K562 (cell line): ENCODE results near the gene TCAP. TPM values are rescaled to one million over a fixed set of nuclear protein-coding genes. Genes with fewer than 3 reads are reported as not detected.

ENCODE experiments used
- ELF1 ChIP-seq: fragments of 200-800 bp; sonication (Bioruptor generic); IDR thresholded peaks from 2 replicates; pipeline ENCODE4 v1.6.1; 2016; ENCODE audit warnings: missing genetic modification characterization, missing compliant biosample characterization
- KAT7 ChIP-seq: sonication (generic); formaldehyde crosslinking; IDR thresholded peaks from 2 replicates; pipeline ENCODE4 v1.8.0; 2022; ENCODE audit warnings: missing genetic modification reagents, mild to moderate bottlenecking, borderline replicate concordance
- LCOR ChIP-seq: sonication (generic); formaldehyde crosslinking; IDR thresholded peaks from 2 replicates; pipeline ENCODE4 v1.8.0; 2022; ENCODE audit warnings: mild to moderate bottlenecking, missing genetic modification reagents
- MAZ ChIP-seq, 2 experiments: fragments of 450-650 bp in 1 of 2; sonication (generic) in 1 of 2; formaldehyde crosslinking; IDR thresholded peaks in 1 of 2; conservative IDR thresholded peaks in 1 of 2; 2 replicates each; pipeline versions ENCODE4 v1.4.0 to v1.5.0; 2020; ENCODE audit warnings: mild to moderate bottlenecking in 1 of 2, missing genetic modification reagents in 1 of 2
- MBD2 ChIP-seq: sonication (generic); IDR thresholded peaks from 2 replicates; pipeline ENCODE4 v1.6.1; 2016; ENCODE audit warnings: low read depth, borderline replicate concordance
- NCOA1 ChIP-seq: fragments of 450-650 bp; IDR thresholded peaks from 2 replicates; pipeline ENCODE4 v1.6.1; 2016; ENCODE audit warnings: low read depth
- SMARCB1 ChIP-seq: IDR thresholded peaks from 2 replicates; pipeline ENCODE4 v1.6.1; 2011; ENCODE audit warnings: improper control_type of control experiment, low read depth; ENCODE audit not compliant: insufficient read length
- TGIF2 ChIP-seq: sonication (generic); formaldehyde crosslinking; IDR thresholded peaks from 2 replicates; pipeline ENCODE4 v1.8.1; 2022; ENCODE audit warnings: mild to moderate bottlenecking, missing genetic modification reagents, moderate library complexity
- WHSC1 ChIP-seq: IDR thresholded peaks from one replicate; pipeline ENCODE4 v1.6.1; 2012; ENCODE audit warnings: low read length, control low read depth, inconsistent platforms
- ZHX1 ChIP-seq: fragments of 150-350 bp; conservative IDR thresholded peaks from 2 replicates; pipeline ENCODE4 v1.6.1; 2014; ENCODE audit warnings: low read length
- ZNF316 ChIP-seq: fragments of 450-650 bp; IDR thresholded peaks from 2 replicates; pipeline ENCODE4 v1.6.1; 2016
- ZNF586 ChIP-seq: fragments of 450-650 bp; formaldehyde crosslinking; conservative IDR thresholded peaks from 2 replicates; pipeline ENCODE4 v1.4.0; 2020; ENCODE audit warnings: mild to moderate bottlenecking, moderate library complexity
- polyA plus RNA-seq, 8 experiments: library from polyadenylated mRNA; depleted of rRNA in 4 of 8; stranded (reverse) in 5 of 8; unstranded in 3 of 8; fragments of >200 nt; fragmentation: Nextera tagmentation in 2 of 8; fragmentation: Illumina TruSeq in 1 of 8; extraction: Ambion mirVana in 2 of 8; extraction: Trizol in 1 of 8; gene quantifications; 2 replicates each; pipeline versions ENCODE4 v1.2.1 to v1.2.3, GENCODE V29; 2011 to 2014; ENCODE audit warnings: inconsistent platforms in 1 of 8, missing spikeins in 1 of 8
- total RNA-seq, 7 experiments: library from RNA; depleted of rRNA in 6 of 7; stranded (reverse); fragments of >200 nt in 6 of 7; fragmentation: Illumina TruSeq in 2 of 7; extraction: Trizol in 2 of 7; gene quantifications; 2 replicates each; pipeline versions ENCODE4 v1.2.1 to v1.2.3, GENCODE V29; 2011 to 2021; ENCODE audit warnings: low replicate concordance in 1 of 7
- TF ChIP-seq, protein P1 (sequence below), 2 experiments: fragments of 450-650 bp in 1 of 2; sonication (generic) in 1 of 2; formaldehyde crosslinking in 1 of 2; IDR thresholded peaks; 2 replicates each; pipeline versions ENCODE4 v1.7.1 to v1.9.0; 2016 to 2022; ENCODE audit warnings: inconsistent platforms in 1 of 2, mild to moderate bottlenecking in 1 of 2, missing genetic modification reagents in 1 of 2
- TF ChIP-seq, protein P2 (sequence below): fragments of 450-650 bp; IDR thresholded peaks from 2 replicates; pipeline ENCODE4 v1.6.1; 2016

TCAP gene
- total and polyA plus RNA-seq, 9 of the 15 experiments (the other 6 are each of a cell fraction or from before 2014, with no cell fraction given): 0.33 to 1.4 (median 0.82) TPM; not detected in 2

DNA sequence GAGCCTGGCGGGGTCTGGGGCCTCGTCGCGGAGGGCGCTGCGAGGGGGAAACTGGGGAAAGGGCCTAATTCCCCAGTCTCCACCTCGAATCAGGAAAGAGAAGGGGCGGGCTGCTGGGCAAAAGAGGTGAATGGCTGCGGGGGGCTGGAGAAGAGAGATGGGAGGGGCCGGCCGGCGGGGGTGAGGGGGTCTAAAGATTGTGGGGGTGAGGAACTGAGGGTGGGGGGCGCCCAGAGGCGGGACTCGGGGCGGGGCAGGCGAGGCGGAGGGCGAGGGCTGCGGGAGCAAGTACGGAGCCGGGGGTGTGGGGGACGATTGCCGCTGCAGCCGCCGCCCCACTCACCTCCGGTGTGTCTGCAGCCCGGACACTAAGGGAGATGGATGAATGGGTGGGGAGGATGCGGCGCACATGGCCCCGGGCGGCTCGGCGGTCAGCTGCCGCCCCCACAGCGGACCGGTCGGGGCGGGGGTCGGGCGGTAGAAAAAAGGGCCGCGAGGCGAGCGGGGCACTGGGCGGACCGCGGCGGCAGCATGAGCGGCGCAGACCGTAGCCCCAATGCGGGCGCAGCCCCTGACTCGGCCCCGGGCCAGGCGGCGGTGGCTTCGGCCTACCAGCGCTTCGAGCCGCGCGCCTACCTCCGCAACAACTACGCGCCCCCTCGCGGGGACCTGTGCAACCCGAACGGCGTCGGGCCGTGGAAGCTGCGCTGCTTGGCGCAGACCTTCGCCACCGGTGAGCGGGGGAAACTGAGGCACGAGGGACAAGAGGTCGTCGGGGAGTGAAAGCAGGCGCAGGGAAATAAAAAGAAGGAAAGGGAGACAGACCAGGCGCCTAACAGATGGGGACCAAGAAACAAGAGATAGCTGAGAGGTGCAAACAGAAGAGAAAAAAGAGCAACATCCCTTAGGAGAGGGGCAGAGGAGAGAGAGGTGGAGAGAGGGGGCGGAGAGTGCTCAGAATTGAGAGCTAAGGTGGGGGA is 3.1 kb downstream of the TCAP start, which contains the start of gene PNMT (continued):
- TF ChIP-seq TGIF2 (CRISPR knock-in tag): no peak
- no peak for TF ChIP-seq ZHX1
- TF ChIP-seq ZNF316: no peak
- no peak for TF ChIP-seq ZNF586 (CRISPR knock-in tag)
- TF ChIP-seq MAZ (CRISPR knock-in tag; conservative IDR thresholded peaks at IDR 0.05 in 1 of 2, IDR thresholded peaks at IDR 0.05 in 1 of 2): peak; percentile 81 to 85
- TF ChIP-seq ELF1 (tag): no peak
- no peak for TF ChIP-seq SMARCB1
- TF ChIP-seq, protein P1, sequence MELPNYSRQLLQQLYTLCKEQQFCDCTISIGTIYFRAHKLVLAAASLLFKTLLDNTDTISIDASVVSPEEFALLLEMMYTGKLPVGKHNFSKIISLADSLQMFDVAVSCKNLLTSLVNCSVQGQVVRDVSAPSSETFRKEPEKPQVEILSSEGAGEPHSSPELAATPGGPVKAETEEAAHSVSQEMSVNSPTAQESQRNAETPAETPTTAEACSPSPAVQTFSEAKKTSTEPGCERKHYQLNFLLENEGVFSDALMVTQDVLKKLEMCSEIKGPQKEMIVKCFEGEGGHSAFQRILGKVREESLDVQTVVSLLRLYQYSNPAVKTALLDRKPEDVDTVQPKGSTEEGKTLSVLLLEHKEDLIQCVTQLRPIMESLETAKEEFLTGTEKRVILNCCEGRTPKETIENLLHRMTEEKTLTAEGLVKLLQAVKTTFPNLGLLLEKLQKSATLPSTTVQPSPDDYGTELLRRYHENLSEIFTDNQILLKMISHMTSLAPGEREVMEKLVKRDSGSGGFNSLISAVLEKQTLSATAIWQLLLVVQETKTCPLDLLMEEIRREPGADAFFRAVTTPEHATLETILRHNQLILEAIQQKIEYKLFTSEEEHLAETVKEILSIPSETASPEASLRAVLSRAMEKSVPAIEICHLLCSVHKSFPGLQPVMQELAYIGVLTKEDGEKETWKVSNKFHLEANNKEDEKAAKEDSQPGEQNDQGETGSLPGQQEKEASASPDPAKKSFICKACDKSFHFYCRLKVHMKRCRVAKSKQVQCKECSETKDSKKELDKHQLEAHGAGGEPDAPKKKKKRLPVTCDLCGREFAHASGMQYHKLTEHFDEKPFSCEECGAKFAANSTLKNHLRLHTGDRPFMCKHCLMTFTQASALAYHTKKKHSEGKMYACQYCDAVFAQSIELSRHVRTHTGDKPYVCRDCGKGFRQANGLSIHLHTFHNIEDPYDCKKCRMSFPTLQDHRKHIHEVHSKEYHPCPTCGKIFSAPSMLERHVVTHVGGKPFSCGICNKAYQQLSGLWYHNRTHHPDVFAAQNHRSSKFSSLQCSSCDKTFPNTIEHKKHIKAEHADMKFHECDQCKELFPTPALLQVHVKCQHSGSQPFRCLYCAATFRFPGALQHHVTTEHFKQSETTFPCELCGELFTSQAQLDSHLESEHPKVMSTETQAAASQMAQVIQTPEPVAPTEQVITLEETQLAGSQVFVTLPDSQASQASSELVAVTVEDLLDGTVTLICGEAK (IDR thresholded peaks at IDR 0.05): 0 out of 2 replicates have a peak, but pooled peaks have one; percentile 62
- TF ChIP-seq, protein P1 (CRISPR knock-in tag; IDR thresholded peaks at IDR 0.05): no peak
- TF ChIP-seq WHSC1: no peak
- TF ChIP-seq, protein P2, sequence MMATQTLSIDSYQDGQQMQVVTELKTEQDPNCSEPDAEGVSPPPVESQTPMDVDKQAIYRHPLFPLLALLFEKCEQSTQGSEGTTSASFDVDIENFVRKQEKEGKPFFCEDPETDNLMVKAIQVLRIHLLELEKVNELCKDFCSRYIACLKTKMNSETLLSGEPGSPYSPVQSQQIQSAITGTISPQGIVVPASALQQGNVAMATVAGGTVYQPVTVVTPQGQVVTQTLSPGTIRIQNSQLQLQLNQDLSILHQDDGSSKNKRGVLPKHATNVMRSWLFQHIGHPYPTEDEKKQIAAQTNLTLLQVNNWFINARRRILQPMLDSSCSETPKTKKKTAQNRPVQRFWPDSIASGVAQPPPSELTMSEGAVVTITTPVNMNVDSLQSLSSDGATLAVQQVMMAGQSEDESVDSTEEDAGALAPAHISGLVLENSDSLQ: no peak
- no peak for TF ChIP-seq MBD2
- TF ChIP-seq NCOA1: no peak
- TF ChIP-seq LCOR (CRISPR knock-in tag): no peak
- no peak for TF ChIP-seq KAT7 (CRISPR knock-in tag)
